ENCODE results near the gene BIK. TPM values are rescaled to one million over a fixed set of nuclear protein-coding genes. Genes with fewer than 3 reads are reported as not detected.

The BIK gene
- total RNA-seq, 1 donor from 2014 or later = not detected

DNA sequence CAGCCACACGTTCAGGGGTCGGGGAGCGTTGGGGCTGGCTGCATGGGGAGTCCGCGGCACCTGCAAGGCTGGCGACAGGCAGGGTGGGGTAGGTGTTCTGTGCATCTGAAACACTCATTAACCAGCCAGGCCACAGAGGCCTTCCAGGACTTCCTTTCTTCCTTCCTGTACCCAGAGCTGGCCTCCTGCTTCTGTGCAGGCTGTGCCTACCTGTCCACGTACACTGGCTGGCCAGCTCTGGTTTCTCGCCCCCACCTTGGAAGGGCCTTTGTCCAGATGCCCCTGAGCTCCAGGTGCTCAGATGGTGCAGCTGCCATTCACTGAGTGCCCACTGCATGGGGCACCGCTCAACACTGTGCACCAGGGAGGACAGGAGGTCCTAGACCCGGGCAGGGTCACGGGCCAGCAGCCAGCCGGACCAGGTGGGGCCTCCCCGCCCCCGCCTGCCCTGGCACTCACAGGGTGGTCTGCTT is 60.5 kb downstream of the BIK start:
- intact Hi-C loops (cut with DNase I) = no loop called here
- Histone ChIP-seq H3K27me3 (no peaks in the 10 kb centered on the region), H3K9me3 (no peaks in the 10 kb centered on the region), H3K4me3 (no peak overlapping the region), H3K4me1 (no peaks in the 10 kb centered on the region), H3K27ac (no peak overlapping the region), H3K36me3 (peaks cover 51 to 65% of the 10 kb centered on the region in 2 donors)
- TF ChIP-seq CTCF (IDR thresholded peaks at IDR 0.05) = no peak
- DNase-seq (ENCODE audit: low spot score in 2 of 2) = no peak

GRCh38 chr22:43171607-43172006 is 61.1 kb downstream of the BIK start:
- intact Hi-C loops (cut with DNase I) = no loop called here

DNA sequence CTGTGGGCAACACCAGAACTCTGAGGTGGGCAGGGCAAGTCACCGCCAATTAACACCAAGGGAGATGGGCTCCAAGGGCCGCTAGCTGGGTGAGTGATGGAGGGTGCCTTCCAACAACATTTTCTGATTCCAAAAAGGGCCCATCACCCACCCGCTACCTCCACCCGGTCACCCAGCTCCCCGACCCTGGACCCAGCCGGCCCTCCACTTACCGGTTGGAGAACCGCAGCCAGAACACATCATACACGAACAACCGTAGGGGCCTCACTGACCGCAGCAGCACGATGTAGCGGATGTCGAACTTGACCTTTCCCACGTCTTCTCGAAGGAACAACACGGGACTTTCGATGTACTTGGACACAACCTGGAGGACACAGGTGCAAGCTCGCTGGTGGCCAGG is 61.6 kb downstream of the BIK start:
- no peak for DNase-seq (ENCODE audit: low spot score in 2 of 2)
- Histone ChIP-seq H3K9me3 (no peaks in the 10 kb centered on the region), H3K27ac (no peak overlapping the region), H3K4me3 (no peak overlapping the region), H3K27me3 (no peaks in the 10 kb centered on the region), H3K4me1 (no peaks in the 10 kb centered on the region), H3K36me3 (peaks cover 51 to 68% of the 10 kb centered on the region in 2 donors)
- intact Hi-C loops (cut with DNase I) = no loop called here
- TF ChIP-seq CTCF (IDR thresholded peaks at IDR 0.05) = no peak

More at GRCh38 chr22:43171607-43172006, 61.1 kb downstream of the BIK start:
- no peaks in the 10 kb centered on the region for H3K4me1 ChIP-seq
- H3K36me3 ChIP-seq = peaks cover 51 to 68% of the 10 kb centered on the region in 2 donors
- no peak overlapping the region for H3K4me3 ChIP-seq
- no peaks in the 10 kb centered on the region for H3K27me3 ChIP-seq
- no peak overlapping the region for H3K27ac ChIP-seq
- no peaks in the 10 kb centered on the region for H3K9me3 ChIP-seq
- TF ChIP-seq CTCF (IDR thresholded peaks at IDR 0.05) = no peak
- DNase-seq (ENCODE audit: low spot score in 2 of 2) = no peak

GRCh38 chr22:43173566-43173965 is 63.0 kb downstream of the BIK start:
- H3K27me3 ChIP-seq = no peaks in the 10 kb centered on the region
- H3K27ac ChIP-seq = no peak overlapping the region
- intact Hi-C loops (cut with DNase I) = no loop called here
- no peaks in the 10 kb centered on the region for H3K9me3 ChIP-seq
- no peak overlapping the region for H3K4me3 ChIP-seq
- no peak for TF ChIP-seq CTCF (IDR thresholded peaks at IDR 0.05)
- no peaks in the 10 kb centered on the region for H3K4me1 ChIP-seq
- H3K36me3 ChIP-seq = peaks cover 48 to 69% of the 10 kb centered on the region in 2 donors
- DNase-seq (ENCODE audit: low spot score in 2 of 2) = no peak

DNA sequence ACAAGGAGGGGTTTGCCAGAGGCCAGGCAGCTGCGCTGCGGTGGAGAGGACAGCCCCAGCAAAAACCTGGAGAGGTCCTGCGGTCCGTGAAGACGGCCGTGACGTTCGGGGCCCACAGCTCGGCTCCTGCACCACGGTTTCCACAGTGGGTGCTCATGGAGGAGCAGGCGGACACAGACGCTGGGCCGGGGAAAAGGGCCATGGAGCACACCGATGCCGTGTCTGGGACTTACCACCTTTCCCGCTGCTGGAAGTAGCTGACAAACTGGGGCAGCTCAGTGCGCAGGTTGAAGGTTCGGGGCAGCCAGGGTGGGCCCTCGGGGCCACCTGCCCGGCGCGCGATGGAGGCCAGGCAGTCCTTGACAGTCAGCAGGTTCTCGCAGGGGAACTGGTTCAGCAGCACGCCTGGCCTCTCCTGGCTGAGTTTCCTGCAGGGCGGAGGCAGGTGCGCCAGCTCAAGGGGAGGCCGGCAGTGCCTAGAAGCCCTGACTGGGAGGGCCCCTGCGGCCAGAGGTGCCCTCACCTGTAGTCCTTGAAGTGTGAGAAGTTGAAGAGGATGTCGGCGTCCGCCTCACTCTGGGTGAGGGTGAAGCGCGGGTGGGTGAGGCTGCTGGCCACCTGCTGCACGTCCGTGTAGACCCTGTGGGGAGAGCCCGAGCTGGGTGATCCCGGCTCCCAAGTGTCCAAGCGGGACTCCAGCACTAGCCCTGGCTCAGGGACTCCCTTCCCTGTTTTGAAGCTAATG is 63.6 kb downstream of the BIK start:
- Histone ChIP-seq H3K36me3 (peaks cover 53 to 75% of the 10 kb centered on the region in 2 donors), H3K4me1 (no peaks in the 10 kb centered on the region), H3K4me3 (no peak overlapping the region), H3K27me3 (no peaks in the 10 kb centered on the region), H3K9me3 (no peaks in the 10 kb centered on the region), H3K27ac (no peak overlapping the region)
- DNase-seq (ENCODE audit: low spot score in 2 of 2) = no peak
- TF ChIP-seq CTCF (IDR thresholded peaks at IDR 0.05) = no peak
- intact Hi-C loops (cut with DNase I) = no loop called here
